Ramos (cell line): ENCODE results near the gene UCN3.
"Not testable (repeated sequence)": the region's sequence is repeated elsewhere in the genome, so short reads cannot be mapped to it uniquely, and the experiment has no call there.

Experiments
- in situ Hi-C: fragments of 300-500 bp; cut with MboI; formaldehyde crosslinking; loops from one replicate; pipeline ENCODE4 v1.14.3; 2022; ENCODE audit warnings: low sequenced_read_pairs; ENCODE audit not compliant: unreplicated experiment

The UCN3 gene

GRCh38 chr10:5402798-5403197 lies 38.0 kb downstream of the UCN3 start:
- in situ Hi-C loops, result no loop called here

DNA sequence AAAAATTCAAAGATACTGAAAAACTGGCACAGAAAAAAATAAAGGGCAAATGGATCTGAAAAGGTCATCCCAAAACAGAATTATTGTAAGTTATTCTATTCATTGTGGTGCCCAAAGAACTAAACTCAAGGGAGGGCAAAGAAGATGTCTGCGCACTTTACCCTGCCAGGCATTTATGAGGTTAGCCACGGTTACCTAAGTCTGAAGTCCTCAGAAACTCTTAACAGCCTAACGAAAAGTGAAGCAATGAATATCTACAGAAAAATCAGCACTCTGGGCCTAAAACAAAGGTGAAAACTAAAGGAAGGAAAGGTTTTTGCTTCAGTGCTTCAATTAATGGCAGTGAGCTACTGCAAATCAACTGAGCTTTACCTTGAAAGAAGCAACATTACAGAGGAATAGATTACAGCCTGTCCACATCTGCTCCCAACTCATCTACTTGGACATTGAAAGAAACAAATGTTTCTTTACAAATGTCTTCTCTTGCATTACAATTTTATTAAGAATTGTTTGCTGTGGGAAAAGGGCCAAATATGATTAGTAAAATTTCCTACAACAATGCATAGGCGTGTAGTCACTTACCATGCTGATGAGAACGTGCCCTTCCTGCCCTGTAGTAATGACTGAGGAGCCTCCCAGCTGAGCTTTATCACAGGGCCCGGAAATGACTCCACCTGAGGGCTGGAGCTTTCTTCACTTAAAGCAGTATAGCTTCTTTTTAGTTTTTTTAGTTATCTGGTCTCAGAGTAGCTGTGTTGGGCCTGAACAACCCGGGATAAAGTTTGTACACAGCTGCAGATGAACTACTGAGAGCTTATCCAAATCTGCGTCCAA lies 39.7 kb downstream of the UCN3 start, which contains the start of gene TUBAL3:
Gene TUBAL3, minus strand, starts transcription at position 621 of the 834 bp plus-strand sequence. Its CDS starts 36 bp downstream, at position 585.
- in situ Hi-C loops, result no loop called here

- in situ Hi-C loops, result no loop called here
Observed at GRCh38 chr10:5406918-5407317, 42.2 kb downstream of the UCN3 start.

GRCh38 chr10:5410787-5411186 lies 46.0 kb downstream of the UCN3 start:
- in situ Hi-C loops, result not testable (repeated sequence)

GRCh38 chr10:5411941-5412276 lies 47.1 kb downstream of the UCN3 start:
- in situ Hi-C loops, result no loop called here

DNA sequence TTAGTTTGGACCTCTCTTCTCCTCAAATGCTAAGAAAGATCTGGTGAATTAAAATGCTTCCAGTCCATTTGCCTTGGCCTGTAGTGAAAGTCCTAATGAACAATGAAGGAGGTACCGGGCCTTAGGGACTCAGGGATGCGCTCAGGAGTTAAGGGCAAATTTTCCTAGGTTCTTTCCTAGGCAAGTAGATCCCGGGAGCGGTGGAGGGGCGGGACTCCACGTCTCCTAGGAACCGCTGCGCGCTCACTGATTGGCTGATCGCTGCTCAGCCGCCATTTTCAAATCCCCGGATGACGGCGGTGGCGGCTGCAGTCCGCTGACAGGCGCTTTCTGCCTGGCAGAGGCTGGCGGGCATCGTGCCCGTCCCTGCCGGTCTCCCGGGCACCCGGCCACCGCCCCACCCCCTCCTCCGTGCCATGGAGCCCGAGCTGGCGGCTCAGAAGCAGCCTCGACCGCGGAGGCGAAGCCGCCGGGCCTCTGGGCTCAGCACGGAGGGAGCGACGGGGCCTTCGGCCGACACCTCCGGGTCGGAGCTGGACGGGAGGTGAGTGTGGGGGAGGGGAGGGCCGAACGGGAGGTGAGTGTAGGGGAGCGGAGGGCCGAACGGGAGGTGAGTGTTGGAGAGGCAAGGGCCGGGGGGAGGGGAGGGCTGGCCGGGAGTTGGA lies 47.6 kb downstream of the UCN3 start, which contains the start of gene NET1:
Gene NET1, plus strand, starts transcription at position 281 of the 665 bp plus-strand sequence. Its CDS starts 136 bp downstream, at position 417.
- in situ Hi-C loops, result no loop called here

DNA sequence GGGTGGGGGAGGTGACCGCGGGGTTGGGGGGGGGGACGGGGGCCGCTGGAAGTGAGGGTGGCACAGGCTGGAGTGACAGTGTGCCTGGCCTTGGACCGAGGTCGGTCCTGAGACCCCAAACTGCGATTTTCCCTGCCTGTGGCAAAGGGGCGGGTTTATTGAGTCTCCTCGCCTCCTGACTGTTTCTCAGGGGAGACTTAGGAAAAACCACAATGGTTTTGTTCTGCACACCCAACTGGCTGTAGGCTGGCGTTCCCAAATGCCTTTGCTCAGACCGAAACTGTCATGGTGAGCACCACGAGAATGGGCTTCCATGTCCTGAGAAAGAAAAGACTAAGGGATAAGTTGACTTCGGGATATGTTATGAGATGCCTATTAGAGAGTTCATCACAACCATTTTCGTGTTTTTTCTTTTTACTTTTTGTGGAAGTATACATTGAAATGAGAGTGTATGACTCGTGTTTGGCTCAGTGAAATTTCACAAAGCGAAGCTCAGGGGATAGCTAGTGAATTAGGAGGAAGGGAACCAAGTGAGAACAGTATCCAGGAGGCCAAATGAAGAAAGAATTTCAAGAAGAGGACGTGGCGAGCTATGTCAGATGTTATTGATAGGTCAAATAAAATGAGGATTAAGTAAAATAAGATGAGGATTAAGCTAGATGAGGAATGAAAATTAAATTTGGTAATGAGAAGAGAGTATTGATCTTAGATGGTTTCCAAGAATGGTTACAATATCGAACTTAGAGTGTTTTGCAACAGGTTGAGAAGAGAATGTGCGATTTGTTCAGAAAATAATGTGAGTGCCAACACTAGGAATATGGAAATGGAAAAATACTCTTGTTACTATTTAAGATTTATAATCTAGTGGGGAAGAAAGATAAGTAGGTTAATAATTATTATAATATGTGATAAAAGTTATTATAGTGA lies 48.5 kb downstream of the UCN3 start:
- in situ Hi-C loops, result no loop called here

GRCh38 chr10:5416981-5417380 lies 52.2 kb downstream of the UCN3 start:
- in situ Hi-C loops, result no loop called here

DNA sequence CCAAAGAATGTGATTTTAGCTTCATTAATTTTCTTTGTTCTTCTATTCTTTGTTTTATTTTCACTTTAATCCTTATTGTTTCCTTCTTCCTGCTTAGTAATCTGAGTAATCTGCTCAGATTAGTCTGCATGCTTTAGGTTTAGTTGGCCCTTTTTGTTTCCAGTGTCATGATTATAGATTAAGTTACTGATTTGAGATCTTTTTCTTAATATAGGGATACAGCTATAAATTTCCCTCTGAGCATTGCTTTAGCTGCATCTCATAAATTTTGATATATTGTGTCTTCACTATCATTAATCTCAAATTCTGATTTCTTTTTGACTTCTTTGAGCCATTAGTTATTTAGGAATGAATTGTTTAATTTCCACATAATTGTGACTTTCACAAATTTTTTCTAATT lies 53.8 kb downstream of the UCN3 start:
- in situ Hi-C loops, result no loop called here

- in situ Hi-C loops, result no loop called here
Observed at GRCh38 chr10:5419466-5420094, 54.8 kb downstream of the UCN3 start.

DNA sequence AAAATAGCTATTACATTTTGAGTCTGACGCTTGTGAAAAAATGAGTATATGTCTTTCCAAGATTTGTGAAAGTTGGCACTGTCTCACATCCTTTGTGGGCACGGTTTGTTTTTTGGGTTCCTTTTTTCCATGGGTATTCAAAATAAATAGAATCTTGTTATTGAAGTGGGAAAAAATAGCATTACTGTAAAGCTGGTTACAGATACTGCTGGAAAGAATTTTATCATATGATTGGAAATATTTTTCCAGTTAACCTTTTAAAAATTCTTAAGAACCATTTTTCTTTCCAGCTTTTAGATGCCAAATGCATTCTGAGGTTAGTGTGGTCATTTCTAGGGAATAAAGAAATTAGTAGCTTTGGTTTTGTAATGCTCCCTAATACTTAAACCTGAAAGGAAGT lies 59.0 kb downstream of the UCN3 start:
- in situ Hi-C loops, result no loop called here
